ENCODE data around the gene NEGR1. TPM values are rescaled to one million over a fixed set of nuclear protein-coding genes. Genes with fewer than 3 reads are reported as not detected.

NEGR1 gene
- total RNA-seq, 6 donors from 2014 or later, result 3.1 to 14.7 (median 8.9) TPM

GRCh38 chr1:71778940-71779339, 503.4 kb downstream of the NEGR1 start:
- no peaks in the 10 kb centered on the region for H3K27me3 ChIP-seq
- WGBS, 2 donors, result 53 to 59% methylated on average over 1 of the region's 1 CpG
- TF ChIP-seq POLR2A (IDR thresholded peaks at IDR 0.05), result no peak
- TF ChIP-seq EP300 (IDR thresholded peaks at IDR 0.05), result no peak

DNA sequence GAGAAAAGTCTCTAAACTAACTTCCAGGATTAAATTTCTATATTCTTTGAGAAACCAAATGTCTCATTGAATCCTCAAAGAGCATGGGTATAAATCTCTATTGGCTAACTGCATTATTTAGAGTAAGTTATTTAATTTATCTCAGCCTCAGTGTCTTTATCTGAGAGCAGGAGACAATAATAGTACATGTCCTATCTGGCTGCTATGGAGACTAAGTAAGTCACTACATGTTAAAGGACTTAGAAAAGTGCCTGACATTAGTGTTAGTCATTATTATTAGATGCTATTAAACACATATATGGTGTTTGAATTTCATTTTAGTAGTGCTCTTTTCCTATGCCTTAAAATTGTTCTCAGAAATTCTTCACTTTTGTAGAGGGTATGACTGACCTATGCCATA, 505.2 kb downstream of the NEGR1 start:
- no peak overlapping the region for H3K27ac ChIP-seq
- no peaks in the 10 kb centered on the region for H3K36me3 ChIP-seq
- no peak overlapping the region for H3K4me3 ChIP-seq
- H3K4me1 ChIP-seq, result no peaks in the 10 kb centered on the region
- TF ChIP-seq POLR2AphosphoS5 (IDR thresholded peaks at IDR 0.05), result no peak
- TF ChIP-seq EP300 (IDR thresholded peaks at IDR 0.05), result no peak
- TF ChIP-seq POLR2A (IDR thresholded peaks at IDR 0.05), result no peak
- no peak for DNase-seq
- no peak for ATAC-seq (ENCODE audit: low FRiP score in 2 of 2)
- H3K27me3 ChIP-seq, result no peaks in the 10 kb centered on the region
- no peaks in the 10 kb centered on the region for H3K9me3 ChIP-seq

More at GRCh38 chr1:71778940-71779339, 503.4 kb downstream of the NEGR1 start:
- H3K27ac ChIP-seq, result no peak overlapping the region
- H3K4me3 ChIP-seq, result no peak overlapping the region
- H3K36me3 ChIP-seq, result no peaks in the 10 kb centered on the region
- no peaks in the 10 kb centered on the region for H3K4me1 ChIP-seq
- H3K9me3 ChIP-seq, result no peaks in the 10 kb centered on the region
- ATAC-seq (ENCODE audit: low FRiP score in 2 of 2) (no peak), DNase-seq (no peak)

DNA sequence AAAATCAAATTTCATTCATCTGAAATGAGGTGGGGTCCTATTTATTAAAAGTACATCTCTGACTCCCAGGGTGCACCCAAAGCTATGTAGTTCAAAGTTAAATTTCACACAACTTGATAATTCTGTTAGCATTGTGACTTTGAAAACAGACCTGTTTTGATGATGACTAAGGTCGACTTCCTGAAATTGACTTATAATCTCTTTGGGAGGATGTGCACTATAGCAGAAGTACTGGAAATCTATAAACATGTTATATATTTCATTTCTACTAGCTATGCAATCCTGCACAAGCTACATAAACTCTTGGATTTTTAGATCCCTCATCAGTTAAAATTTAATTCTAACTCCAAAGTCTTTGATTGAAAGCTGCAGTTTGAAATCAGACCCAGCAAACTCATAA, 507.6 kb downstream of the NEGR1 start:
- H3K9me3 ChIP-seq, result no peaks in the 10 kb centered on the region
- ATAC-seq (ENCODE audit: low FRiP score in 2 of 2) (no peak), DNase-seq (no peak)
- 68 to 71% methylated on average over 1 of the region's 1 CpG for WGBS, 2 donors
- H3K27me3 ChIP-seq, result no peaks in the 10 kb centered on the region
- H3K4me3 ChIP-seq, result no peak overlapping the region
- no peak overlapping the region for H3K27ac ChIP-seq
- no peaks in the 10 kb centered on the region for H3K36me3 ChIP-seq
- H3K4me1 ChIP-seq, result no peaks in the 10 kb centered on the region
- no peak for TF ChIP-seq POLR2A (IDR thresholded peaks at IDR 0.05)
- TF ChIP-seq EP300 (IDR thresholded peaks at IDR 0.05), result no peak
- TF ChIP-seq, protein P1, sequence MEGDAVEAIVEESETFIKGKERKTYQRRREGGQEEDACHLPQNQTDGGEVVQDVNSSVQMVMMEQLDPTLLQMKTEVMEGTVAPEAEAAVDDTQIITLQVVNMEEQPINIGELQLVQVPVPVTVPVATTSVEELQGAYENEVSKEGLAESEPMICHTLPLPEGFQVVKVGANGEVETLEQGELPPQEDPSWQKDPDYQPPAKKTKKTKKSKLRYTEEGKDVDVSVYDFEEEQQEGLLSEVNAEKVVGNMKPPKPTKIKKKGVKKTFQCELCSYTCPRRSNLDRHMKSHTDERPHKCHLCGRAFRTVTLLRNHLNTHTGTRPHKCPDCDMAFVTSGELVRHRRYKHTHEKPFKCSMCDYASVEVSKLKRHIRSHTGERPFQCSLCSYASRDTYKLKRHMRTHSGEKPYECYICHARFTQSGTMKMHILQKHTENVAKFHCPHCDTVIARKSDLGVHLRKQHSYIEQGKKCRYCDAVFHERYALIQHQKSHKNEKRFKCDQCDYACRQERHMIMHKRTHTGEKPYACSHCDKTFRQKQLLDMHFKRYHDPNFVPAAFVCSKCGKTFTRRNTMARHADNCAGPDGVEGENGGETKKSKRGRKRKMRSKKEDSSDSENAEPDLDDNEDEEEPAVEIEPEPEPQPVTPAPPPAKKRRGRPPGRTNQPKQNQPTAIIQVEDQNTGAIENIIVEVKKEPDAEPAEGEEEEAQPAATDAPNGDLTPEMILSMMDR (IDR thresholded peaks at IDR 0.05), result no peak
- TF ChIP-seq POLR2AphosphoS5 (IDR thresholded peaks at IDR 0.05), result no peak

GRCh38 chr1:71770121-71770520, 512.2 kb downstream of the NEGR1 start:
- TF ChIP-seq, protein P1 (IDR thresholded peaks at IDR 0.05), result no peak
- TF ChIP-seq POLR2A (IDR thresholded peaks at IDR 0.05) (no peak), POLR2AphosphoS5 (IDR thresholded peaks at IDR 0.05) (no peak), EP300 (IDR thresholded peaks at IDR 0.05) (no peak)
- H3K4me3 ChIP-seq, result no peak overlapping the region
- no peaks in the 10 kb centered on the region for H3K36me3 ChIP-seq
- ATAC-seq (ENCODE audit: low FRiP score in 2 of 2) (no peak), DNase-seq (no peak)
- 40 to 46% methylated on average over 1 of the region's 1 CpG for WGBS, 2 donors
- H3K27ac ChIP-seq, result no peak overlapping the region
- no peaks in the 10 kb centered on the region for H3K9me3 ChIP-seq
- H3K4me1 ChIP-seq, result no peaks in the 10 kb centered on the region
- no peaks in the 10 kb centered on the region for H3K27me3 ChIP-seq

DNA sequence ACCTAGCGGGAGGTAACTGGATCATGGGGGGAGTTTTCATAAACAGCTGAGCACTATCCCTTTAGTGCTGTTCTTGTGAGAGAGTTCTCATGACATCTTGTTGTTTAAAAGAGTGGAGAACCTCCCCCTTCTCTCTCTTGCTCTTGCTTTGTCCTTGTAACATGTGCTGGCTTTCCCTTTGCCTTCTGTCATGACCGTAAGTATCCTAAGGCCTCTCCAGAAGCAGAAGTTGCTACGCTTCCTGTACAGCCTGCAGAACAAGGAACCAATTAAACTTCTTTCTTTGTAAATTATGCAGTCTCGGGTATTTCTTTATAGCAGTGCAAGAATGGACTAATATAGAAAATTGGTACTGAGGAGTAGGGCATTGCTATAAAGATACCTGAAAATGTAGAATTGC, 515.6 kb downstream of the NEGR1 start:
- H3K4me3 ChIP-seq, result no peak overlapping the region
- WGBS, 2 donors, result 74 to 81% methylated on average over 4 of the region's 4 CpGs
- DNase-seq (no peak), ATAC-seq (ENCODE audit: low FRiP score in 2 of 2) (no peak)
- TF ChIP-seq EP300 (IDR thresholded peaks at IDR 0.05) (no peak), POLR2A (IDR thresholded peaks at IDR 0.05) (no peak), POLR2AphosphoS5 (IDR thresholded peaks at IDR 0.05) (no peak)
- TF ChIP-seq, protein P1 (IDR thresholded peaks at IDR 0.05), result no peak
- H3K4me1 ChIP-seq, result no peaks in the 10 kb centered on the region
- H3K36me3 ChIP-seq, result no peaks in the 10 kb centered on the region
- H3K27ac ChIP-seq, result no peak overlapping the region
- H3K27me3 ChIP-seq, result no peaks in the 10 kb centered on the region
- no peaks in the 10 kb centered on the region for H3K9me3 ChIP-seq

- H3K9me3 ChIP-seq, result no peaks in the 10 kb centered on the region
- TF ChIP-seq POLR2AphosphoS5 (IDR thresholded peaks at IDR 0.05) (no peak), EP300 (IDR thresholded peaks at IDR 0.05) (no peak), POLR2A (IDR thresholded peaks at IDR 0.05) (no peak)
- TF ChIP-seq, protein P1 (IDR thresholded peaks at IDR 0.05), result no peak
- DNase-seq (no peak), ATAC-seq (ENCODE audit: low FRiP score in 2 of 2) (no peak)
- 68 to 84% methylated on average over 1 of the region's 1 CpG for WGBS, 2 donors
- no peaks in the 10 kb centered on the region for H3K36me3 ChIP-seq
- H3K27me3 ChIP-seq, result no peaks in the 10 kb centered on the region
- H3K4me1 ChIP-seq, result no peaks in the 10 kb centered on the region
- H3K27ac ChIP-seq, result no peak overlapping the region
- no peak overlapping the region for H3K4me3 ChIP-seq
Observed at GRCh38 chr1:71762514-71763255, 519.7 kb downstream of the NEGR1 start.

Data from upper lobe of left lung (tissue), 6 donors.